ENCODE data around the gene KRTAP5-6. TPM values are rescaled to one million over a fixed set of nuclear protein-coding genes. Genes with fewer than 3 reads are reported as not detected.

Gene KRTAP5-6
- total RNA-seq, 4 donors from 2014 or later = not detected

DNA sequence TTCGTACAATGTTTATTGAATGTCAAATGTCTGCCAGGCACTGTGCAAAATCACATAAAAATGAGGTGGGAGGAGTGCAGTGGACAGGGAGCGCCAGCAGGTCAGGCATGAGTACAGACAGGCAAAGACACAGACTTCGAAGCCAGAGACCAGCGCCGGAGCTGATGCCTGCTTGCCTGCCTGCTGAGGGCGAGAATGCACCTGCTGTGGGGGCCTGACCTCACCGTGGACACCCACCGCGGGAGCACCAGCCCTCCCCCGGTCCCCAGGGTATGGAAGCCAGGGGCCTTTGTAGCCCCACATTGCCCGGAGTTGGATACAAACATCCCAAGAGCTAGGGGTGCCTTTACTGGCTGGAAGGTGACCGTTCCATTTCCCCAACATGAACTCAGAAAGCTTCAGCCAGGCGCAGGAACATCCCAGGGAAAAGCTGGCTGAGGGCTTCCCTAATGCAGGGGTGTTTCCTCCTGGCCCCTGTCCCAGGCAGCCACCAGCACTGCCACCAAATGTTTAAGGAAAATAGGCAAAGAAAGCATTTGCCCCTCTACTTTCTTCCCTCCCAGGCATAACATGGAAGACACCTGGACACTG lies 35.5 kb downstream of the KRTAP5-6 start:
- no peak overlapping the region for H3K4me3 ChIP-seq
- DNase-seq = no peak
- TF ChIP-seq POLR2A (IDR thresholded peaks at IDR 0.05) = no peak
- TF ChIP-seq, protein P1, sequence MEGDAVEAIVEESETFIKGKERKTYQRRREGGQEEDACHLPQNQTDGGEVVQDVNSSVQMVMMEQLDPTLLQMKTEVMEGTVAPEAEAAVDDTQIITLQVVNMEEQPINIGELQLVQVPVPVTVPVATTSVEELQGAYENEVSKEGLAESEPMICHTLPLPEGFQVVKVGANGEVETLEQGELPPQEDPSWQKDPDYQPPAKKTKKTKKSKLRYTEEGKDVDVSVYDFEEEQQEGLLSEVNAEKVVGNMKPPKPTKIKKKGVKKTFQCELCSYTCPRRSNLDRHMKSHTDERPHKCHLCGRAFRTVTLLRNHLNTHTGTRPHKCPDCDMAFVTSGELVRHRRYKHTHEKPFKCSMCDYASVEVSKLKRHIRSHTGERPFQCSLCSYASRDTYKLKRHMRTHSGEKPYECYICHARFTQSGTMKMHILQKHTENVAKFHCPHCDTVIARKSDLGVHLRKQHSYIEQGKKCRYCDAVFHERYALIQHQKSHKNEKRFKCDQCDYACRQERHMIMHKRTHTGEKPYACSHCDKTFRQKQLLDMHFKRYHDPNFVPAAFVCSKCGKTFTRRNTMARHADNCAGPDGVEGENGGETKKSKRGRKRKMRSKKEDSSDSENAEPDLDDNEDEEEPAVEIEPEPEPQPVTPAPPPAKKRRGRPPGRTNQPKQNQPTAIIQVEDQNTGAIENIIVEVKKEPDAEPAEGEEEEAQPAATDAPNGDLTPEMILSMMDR (IDR thresholded peaks at IDR 0.05 in 4 of 5, conservative IDR thresholded peaks at IDR 0.05 in 1 of 5) = no peak
- H3K27ac ChIP-seq = no peak overlapping the region
- in situ Hi-C loops (cut with MboI; ENCODE audit: low sequenced_read_pairs in 4 of 4) (no loop called here), intact Hi-C loops (cut with DNase I; ENCODE audit: low total_unique reads) (no loop called here)
- no peaks in the 10 kb centered on the region for H3K4me1 ChIP-seq
- H3K36me3 ChIP-seq = no peaks in the 10 kb centered on the region
- peaks cover 62 to 77% (median 64%) of the 10 kb centered on the region in 3 donors for H3K27me3 ChIP-seq
- ATAC-seq = no peak
- H3K9me3 ChIP-seq = peaks cover 0 to 6% (median 0%) of the 10 kb centered on the region in 3 donors

DNA sequence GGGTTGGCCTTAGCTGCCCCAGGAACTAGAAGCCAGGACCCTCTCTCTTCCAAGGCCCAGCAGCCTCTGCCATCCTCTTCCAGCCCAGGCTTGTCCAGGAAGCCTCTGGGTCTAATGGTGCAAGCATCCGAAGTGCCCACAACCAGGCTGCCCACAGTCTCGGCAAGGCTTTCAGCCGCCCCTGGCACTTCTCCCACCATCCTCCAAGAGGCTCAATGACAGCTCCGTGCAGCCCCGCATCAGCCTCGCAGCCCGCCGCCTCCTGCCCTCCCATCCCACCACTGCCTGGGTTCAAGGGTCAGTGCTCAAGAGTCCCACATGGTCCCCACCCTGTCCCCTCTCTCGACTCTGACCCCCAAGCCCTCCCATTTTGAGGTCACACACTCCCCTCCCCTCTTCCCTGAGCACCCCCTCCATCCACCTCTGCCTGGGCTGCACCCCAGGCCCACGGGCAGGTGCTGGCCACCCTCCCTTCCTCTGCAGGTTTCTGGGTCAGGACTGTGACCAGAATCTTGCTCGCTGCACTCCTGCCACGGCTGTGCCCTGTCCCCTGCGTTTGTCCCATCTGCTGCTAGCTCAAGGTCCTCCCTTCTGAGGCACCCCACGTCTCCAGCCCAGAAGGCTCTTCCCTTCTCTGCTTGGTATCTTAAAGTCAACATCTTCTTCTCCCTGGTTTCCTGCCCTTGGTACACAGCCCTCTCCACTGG lies 36.2 kb downstream of the KRTAP5-6 start:
- H3K36me3 ChIP-seq = no peaks in the 10 kb centered on the region
- H3K27ac ChIP-seq = no peak overlapping the region
- DNase-seq (no peak), ATAC-seq (no peak)
- TF ChIP-seq, protein P1 (IDR thresholded peaks at IDR 0.05 in 4 of 5, conservative IDR thresholded peaks at IDR 0.05 in 1 of 5) = no peak
- no peak for TF ChIP-seq POLR2A (IDR thresholded peaks at IDR 0.05)
- in situ Hi-C loops (cut with MboI; ENCODE audit: low sequenced_read_pairs in 4 of 4) (no loop called here), intact Hi-C loops (cut with DNase I; ENCODE audit: low total_unique reads) (no loop called here)
- no peaks in the 10 kb centered on the region for H3K4me1 ChIP-seq
- H3K4me3 ChIP-seq = no peak overlapping the region
- H3K27me3 ChIP-seq = peaks cover 57 to 73% (median 61%) of the 10 kb centered on the region in 3 donors
- peaks cover 0 to 6% (median 0%) of the 10 kb centered on the region in 3 donors for H3K9me3 ChIP-seq

DNA sequence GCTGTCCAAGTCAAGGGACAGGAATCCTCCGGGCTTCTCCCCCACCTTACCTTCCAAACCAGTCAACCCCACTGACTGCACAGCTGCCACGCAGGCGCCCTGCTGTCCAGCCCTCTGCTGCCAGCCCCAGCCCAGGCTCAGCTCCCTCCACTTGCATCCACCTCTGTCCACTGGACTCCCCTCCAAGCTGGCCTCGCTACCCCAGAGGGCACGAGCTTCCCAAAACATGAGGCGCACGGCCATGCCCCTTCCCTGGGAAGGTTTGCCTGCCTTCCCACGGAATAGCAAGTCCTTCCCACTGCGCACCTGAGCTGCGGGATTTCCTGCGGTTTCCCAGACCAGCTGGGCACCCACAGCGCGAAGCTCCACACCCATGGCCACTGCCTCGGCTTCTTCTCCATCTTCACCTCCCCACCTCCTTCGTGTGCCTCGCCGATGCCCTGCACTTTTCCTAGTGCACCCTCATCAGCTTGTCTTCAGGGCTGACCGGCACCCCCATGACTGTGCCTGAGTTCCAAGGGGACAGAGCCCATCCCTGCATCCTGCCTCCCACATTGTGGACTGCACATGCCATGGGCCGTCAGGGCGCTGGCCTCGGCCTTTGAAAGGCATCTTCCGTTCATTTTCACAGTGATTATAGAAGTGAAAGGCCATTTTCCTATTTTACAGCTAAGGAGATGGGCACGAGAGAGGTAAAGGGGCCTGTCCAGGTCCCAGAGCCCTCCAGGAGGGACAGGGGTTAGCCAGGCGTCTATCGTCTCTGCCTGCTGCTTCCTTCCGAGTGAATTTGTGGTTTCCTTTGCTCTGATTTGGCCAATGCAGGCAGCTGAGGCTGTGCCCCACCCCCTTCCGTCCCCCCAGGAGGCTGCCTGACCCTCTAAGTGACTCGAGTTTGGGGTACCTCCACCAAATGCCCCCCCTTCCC lies 37.0 kb downstream of the KRTAP5-6 start:
- in situ Hi-C loops (cut with MboI; ENCODE audit: low sequenced_read_pairs in 4 of 4) = no loop called here
- DNase-seq (no peak), ATAC-seq (no peak)
- Histone ChIP-seq H3K27ac (no peak overlapping the region), H3K36me3 (no peaks in the 10 kb centered on the region), H3K4me3 (no peak overlapping the region), H3K9me3 (peaks cover 0 to 6% (median 0%) of the 10 kb centered on the region in 3 donors), H3K4me1 (no peaks in the 10 kb centered on the region), H3K27me3 (peaks cover 49 to 70% (median 59%) of the 10 kb centered on the region in 3 donors)
- intact Hi-C loops (cut with DNase I; ENCODE audit: low total_unique reads) = no loop called here
- TF ChIP-seq, protein P1 (IDR thresholded peaks at IDR 0.05 in 4 of 5, conservative IDR thresholded peaks at IDR 0.05 in 1 of 5) = no peak
- TF ChIP-seq POLR2A (IDR thresholded peaks at IDR 0.05) = no peak

DNA sequence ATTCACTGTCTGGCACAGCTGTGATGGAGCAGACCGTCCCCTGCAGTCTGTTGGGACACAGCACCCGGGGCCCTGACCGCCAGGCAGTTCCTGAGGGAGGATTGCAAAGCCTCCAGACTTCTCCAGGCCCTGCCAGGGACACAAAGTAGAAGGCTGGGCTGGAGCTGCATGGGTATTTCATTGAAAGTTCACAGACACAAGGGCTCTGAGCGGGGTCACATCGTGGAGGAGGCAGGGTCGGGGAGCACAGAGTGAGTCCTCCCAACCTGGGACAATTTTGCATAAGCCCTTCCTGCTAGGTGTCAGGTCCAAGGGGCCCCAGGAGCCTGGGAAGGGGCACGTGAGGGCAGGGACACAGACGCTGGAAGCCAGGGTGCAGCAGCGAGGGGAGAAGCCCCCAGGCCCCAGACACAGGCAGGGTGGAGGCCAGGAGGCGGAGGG lies 37.7 kb downstream of the KRTAP5-6 start:
- H3K4me1 ChIP-seq = no peaks in the 10 kb centered on the region
- ATAC-seq (no peak), DNase-seq (no peak)
- H3K4me3 ChIP-seq = no peak overlapping the region
- no peaks in the 10 kb centered on the region for H3K36me3 ChIP-seq
- no peak overlapping the region for H3K27ac ChIP-seq
- in situ Hi-C loops (cut with MboI; ENCODE audit: low sequenced_read_pairs in 4 of 4) = no loop called here
- peaks cover 43 to 63% (median 54%) of the 10 kb centered on the region in 3 donors for H3K27me3 ChIP-seq
- intact Hi-C loops (cut with DNase I; ENCODE audit: low total_unique reads) = no loop called here
- peaks cover 0 to 6% (median 0%) of the 10 kb centered on the region in 3 donors for H3K9me3 ChIP-seq
- TF ChIP-seq, protein P1 (IDR thresholded peaks at IDR 0.05 in 4 of 5, conservative IDR thresholded peaks at IDR 0.05 in 1 of 5) = no peak
- no peak for TF ChIP-seq POLR2A (IDR thresholded peaks at IDR 0.05)

All from gastrocnemius medialis (tissue), 4 donors.